Measurements from ENCODE around the gene PCDHGC5.
A peak's percentile ranks its signal among the peaks of the same experiment; 100 is the strongest.

The PCDHGC5 gene

GRCh38 chr5:141491323-141492167 is 2.7 kb downstream of the PCDHGC5 start:
- no peak for DNase-seq

- no peak for DNase-seq
These were observed 3.4 kb downstream of the PCDHGC5 start for GRCh38 chr5:141492168-141492885.

GRCh38 chr5:141493500-141494422 is 4.9 kb downstream of the PCDHGC5 start:
- DNase-seq: no peak

- no peak for DNase-seq
These were observed 6.0 kb downstream of the PCDHGC5 start for GRCh38 chr5:141494761-141495452.

- no peak for DNase-seq
These were observed 6.6 kb downstream of the PCDHGC5 start for GRCh38 chr5:141495453-141495811.

GRCh38 chr5:141496038-141496437 is 7.2 kb downstream of the PCDHGC5 start:
- peak; percentile 29 for DNase-seq

- DNase-seq: no peak
These were observed 12.9 kb downstream of the PCDHGC5 start for GRCh38 chr5:141501761-141502160.

GRCh38 chr5:141503681-141504080 is 14.8 kb downstream of the PCDHGC5 start:
- no peak for DNase-seq

- DNase-seq: no peak
These were observed 15.3 kb downstream of the PCDHGC5 start for GRCh38 chr5:141504216-141504615.

GRCh38 chr5:141506381-141507155 is 17.7 kb downstream of the PCDHGC5 start:
- no peak for DNase-seq

GRCh38 chr5:141507387-141508091 is 18.7 kb downstream of the PCDHGC5 start:
- peak; percentile 81 for DNase-seq

GRCh38 chr5:141508440-141508797 is 19.5 kb downstream of the PCDHGC5 start:
- peak; percentile 48 for DNase-seq

- DNase-seq: peak; percentile 97
These were observed 20.1 kb downstream of the PCDHGC5 start for GRCh38 chr5:141508798-141509611.

- no peak for DNase-seq
These were observed 21.3 kb downstream of the PCDHGC5 start for GRCh38 chr5:141510160-141510559.

GRCh38 chr5:141510850-141511601 is 22.1 kb downstream of the PCDHGC5 start:
- DNase-seq: no peak

- no peak for DNase-seq
These were observed 23.0 kb downstream of the PCDHGC5 start for GRCh38 chr5:141511771-141512325.

GRCh38 chr5:141512390-141512910 is 23.6 kb downstream of the PCDHGC5 start:
- DNase-seq: peak; percentile 70

GRCh38 chr5:141512911-141513626 is 24.2 kb downstream of the PCDHGC5 start:
- peak; percentile 41 for DNase-seq
